ENCODE data around the gene HCRTR1.

HCRTR1 gene

GRCh38 chr1:31617218-31617915 is at the start of gene HCRTR1:
TSS of gene HCRTR1 (plus strand) at chr1:31617689. CDS start at chr1:31619193, 1,504 bp downstream.
- peak within 1 kb of the TSS; percentile 39 for H3K4me3 ChIP-seq (ENCODE audit: control insufficient read depth, low read depth, low read length)
- TF ChIP-seq, protein P1, sequence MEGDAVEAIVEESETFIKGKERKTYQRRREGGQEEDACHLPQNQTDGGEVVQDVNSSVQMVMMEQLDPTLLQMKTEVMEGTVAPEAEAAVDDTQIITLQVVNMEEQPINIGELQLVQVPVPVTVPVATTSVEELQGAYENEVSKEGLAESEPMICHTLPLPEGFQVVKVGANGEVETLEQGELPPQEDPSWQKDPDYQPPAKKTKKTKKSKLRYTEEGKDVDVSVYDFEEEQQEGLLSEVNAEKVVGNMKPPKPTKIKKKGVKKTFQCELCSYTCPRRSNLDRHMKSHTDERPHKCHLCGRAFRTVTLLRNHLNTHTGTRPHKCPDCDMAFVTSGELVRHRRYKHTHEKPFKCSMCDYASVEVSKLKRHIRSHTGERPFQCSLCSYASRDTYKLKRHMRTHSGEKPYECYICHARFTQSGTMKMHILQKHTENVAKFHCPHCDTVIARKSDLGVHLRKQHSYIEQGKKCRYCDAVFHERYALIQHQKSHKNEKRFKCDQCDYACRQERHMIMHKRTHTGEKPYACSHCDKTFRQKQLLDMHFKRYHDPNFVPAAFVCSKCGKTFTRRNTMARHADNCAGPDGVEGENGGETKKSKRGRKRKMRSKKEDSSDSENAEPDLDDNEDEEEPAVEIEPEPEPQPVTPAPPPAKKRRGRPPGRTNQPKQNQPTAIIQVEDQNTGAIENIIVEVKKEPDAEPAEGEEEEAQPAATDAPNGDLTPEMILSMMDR (conservative IDR thresholded peaks at IDR 0.05; ENCODE audit: control insufficient read depth, insufficient read depth, low read depth, low read length) = no peak
- DNase-seq (ENCODE audit: low read depth) = no peak

GRCh38 chr1:31567956-31568570 is 49.4 kb upstream of the HCRTR1 start:
- no peak overlapping the region for H3K4me3 ChIP-seq (ENCODE audit: control insufficient read depth, low read depth, low read length)
- DNase-seq (ENCODE audit: low read depth) = no peak
- TF ChIP-seq, protein P1 (conservative IDR thresholded peaks at IDR 0.05; ENCODE audit: control insufficient read depth, insufficient read depth, low read depth, low read length) = no peak

- TF ChIP-seq, protein P1 (conservative IDR thresholded peaks at IDR 0.05; ENCODE audit: control insufficient read depth, insufficient read depth, low read depth, low read length) = no peak
- DNase-seq (ENCODE audit: low read depth) = no peak
- no peak overlapping the region for H3K4me3 ChIP-seq (ENCODE audit: control insufficient read depth, low read depth, low read length)
Observed at GRCh38 chr1:31568895-31569595, 48.4 kb upstream of the HCRTR1 start.

DNA sequence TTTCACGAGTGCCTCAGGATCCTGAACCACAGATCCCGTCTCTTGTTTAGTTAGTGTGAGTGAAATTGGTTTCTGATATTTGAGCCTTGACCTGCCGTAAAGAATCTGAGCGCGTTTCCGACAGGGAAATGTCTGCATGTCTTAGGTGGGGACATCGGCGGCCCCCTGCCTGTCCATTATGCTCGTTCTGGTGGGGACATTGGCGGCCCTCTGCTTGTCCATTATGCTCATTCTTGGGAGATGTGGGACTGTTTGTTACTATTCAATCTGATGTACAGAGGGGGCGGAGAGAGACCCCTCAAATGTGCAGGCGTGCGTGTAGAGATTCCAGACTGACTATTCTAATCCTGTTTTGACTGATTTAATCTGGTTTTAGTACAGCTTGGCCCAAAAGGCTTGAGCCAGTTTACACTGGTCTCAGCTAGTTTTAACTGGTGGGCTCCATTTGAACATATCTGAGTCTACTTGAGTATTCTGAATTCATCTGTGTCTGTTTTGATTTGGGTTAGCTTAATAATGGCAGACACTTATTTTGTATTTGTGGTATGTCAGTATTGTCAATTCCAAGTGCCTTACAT is 47.8 kb upstream of the HCRTR1 start:
- no peak overlapping the region for H3K4me3 ChIP-seq (ENCODE audit: control insufficient read depth, low read depth, low read length)

GRCh38 chr1:31570228-31570627 is 47.3 kb upstream of the HCRTR1 start:
- DNase-seq (ENCODE audit: low read depth) = no peak
- TF ChIP-seq, protein P1 (conservative IDR thresholded peaks at IDR 0.05; ENCODE audit: control insufficient read depth, insufficient read depth, low read depth, low read length) = no peak

More for the DNA sequence above, 47.8 kb upstream of the HCRTR1 start:
- DNase-seq (ENCODE audit: low read depth) = no peak
- TF ChIP-seq, protein P1 (conservative IDR thresholded peaks at IDR 0.05; ENCODE audit: control insufficient read depth, insufficient read depth, low read depth, low read length) = no peak

DNA sequence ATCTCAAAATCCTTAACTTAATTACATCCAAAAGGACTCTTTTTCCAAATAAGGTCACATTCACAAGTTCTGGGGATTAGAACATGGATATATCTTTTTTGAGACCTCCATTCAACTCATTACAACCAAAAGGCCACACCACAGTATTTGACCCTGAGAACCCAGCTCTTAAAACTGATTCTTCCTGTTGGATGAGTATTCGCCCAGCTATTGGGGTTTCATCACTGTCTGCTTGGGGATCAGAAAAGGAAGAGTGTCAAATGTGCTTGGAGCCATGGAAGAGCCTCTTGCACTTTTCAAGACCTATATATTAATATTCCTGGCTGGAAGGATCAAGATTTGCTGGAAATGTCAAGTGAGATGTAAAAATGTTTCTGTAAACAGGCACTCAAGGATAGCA is 46.6 kb upstream of the HCRTR1 start:
- TF ChIP-seq, protein P1 (conservative IDR thresholded peaks at IDR 0.05; ENCODE audit: control insufficient read depth, insufficient read depth, low read depth, low read length) = no peak
- peak; percentile 22 for DNase-seq (ENCODE audit: low read depth)
- no peak overlapping the region for H3K4me3 ChIP-seq (ENCODE audit: control insufficient read depth, low read depth, low read length)

More at GRCh38 chr1:31570228-31570627, 47.3 kb upstream of the HCRTR1 start:
- H3K4me3 ChIP-seq (ENCODE audit: control insufficient read depth, low read depth, low read length) = no peak overlapping the region
